ENCODE results near the gene LRRC49. TPM values are rescaled to one million over a fixed set of nuclear protein-coding genes. Genes with fewer than 3 reads are reported as not detected.

LRRC49 gene
- polyA plus RNA-seq, 2 of the 4 experiments (the other 2 are of a cell fraction): 10.0 to 14.3 TPM

DNA sequence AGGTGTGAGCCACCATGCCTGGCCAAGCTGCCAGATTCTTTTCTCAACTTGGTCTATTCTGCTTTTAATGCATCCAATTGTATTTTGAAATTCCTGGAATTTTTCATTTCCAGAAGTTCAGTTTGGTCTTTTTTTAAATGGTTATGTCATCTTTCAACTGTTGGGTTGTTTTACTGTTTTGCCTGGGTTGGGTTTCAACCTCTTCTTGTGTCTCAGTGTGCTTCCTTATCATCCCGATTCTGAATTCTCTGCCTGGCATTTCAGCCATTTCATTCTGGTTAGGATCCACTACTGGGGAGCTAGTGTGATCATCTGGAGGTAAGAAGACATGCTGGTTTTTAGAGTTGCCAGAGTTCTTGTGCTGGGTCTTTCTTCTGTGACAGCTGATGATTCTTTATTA, 61.5 kb downstream of the LRRC49 start:
- 71% methylated on average over 1 of the region's 1 CpG for WGBS (ENCODE audit: missing lambda C conversion rate)

DNA sequence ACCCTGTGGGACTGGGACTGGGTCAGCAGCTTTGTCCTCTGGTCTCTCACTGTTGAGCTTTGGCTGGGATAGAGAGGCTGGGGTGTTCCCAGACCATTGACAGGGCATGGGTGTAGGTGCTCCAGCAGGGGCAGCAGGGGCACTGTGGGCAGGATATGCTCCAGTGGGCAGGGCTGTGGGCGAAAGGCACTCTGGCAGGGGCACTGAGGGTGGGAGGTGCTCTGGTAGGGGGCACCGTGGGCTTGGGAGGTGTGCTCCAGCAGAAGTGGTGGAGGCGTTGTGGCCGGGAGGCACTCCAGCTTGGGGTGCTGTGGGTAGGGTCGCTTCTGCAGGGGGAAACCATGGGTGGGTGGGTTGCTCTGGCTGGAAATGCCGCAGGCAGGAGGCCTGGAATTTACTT, 62.1 kb downstream of the LRRC49 start:
- ChIA-PET POLR2A (no interaction called here), CTCF (interaction anchor here (0.6 to 1.3 kb wide), 4 partner anchors 10 to 1150 kb away, joined by 3 read pairs; no protein-coding TSS in a partner anchor)
- ATAC-seq (no peak), FAIRE-seq (no peak), DNase-seq (ENCODE audit: low read depth in 1 of 2, low spot score in 1 of 2) (no peak)
- Histone ChIP-seq H3K4me2 (no peak overlapping the region), H3K9me3 (peaks cover 12% of the 10 kb centered on the region), H3K4me3 (no peak overlapping the region), H3K27ac (no peak overlapping the region), H3K4me1 (no peaks in the 10 kb centered on the region)
- WGBS (ENCODE audit: missing lambda C conversion rate): 59% methylated on average over 6 of the region's 6 CpGs
- TF ChIP-seq, protein P1, sequence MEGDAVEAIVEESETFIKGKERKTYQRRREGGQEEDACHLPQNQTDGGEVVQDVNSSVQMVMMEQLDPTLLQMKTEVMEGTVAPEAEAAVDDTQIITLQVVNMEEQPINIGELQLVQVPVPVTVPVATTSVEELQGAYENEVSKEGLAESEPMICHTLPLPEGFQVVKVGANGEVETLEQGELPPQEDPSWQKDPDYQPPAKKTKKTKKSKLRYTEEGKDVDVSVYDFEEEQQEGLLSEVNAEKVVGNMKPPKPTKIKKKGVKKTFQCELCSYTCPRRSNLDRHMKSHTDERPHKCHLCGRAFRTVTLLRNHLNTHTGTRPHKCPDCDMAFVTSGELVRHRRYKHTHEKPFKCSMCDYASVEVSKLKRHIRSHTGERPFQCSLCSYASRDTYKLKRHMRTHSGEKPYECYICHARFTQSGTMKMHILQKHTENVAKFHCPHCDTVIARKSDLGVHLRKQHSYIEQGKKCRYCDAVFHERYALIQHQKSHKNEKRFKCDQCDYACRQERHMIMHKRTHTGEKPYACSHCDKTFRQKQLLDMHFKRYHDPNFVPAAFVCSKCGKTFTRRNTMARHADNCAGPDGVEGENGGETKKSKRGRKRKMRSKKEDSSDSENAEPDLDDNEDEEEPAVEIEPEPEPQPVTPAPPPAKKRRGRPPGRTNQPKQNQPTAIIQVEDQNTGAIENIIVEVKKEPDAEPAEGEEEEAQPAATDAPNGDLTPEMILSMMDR (IDR thresholded peaks at IDR 0.05): no peak
- TF ChIP-seq KDM1A (IDR thresholded peaks at IDR 0.05; ENCODE audit: low read depth) (no peak), ZC3H11A (IDR thresholded peaks at IDR 0.05) (no peak), EHMT2 (IDR thresholded peaks at IDR 0.05; ENCODE audit: low read depth) (no peak), FOXS1 (CRISPR knock-in tag; IDR thresholded peaks at IDR 0.05) (no peak), HEYL (CRISPR knock-in tag; IDR thresholded peaks at IDR 0.05) (no peak), FOSB (CRISPR knock-in tag; IDR thresholded peaks at IDR 0.05) (no peak), BHLHE40 (IDR thresholded peaks at IDR 0.05; ENCODE audit: low read depth, low read length) (no peak), EP300 (IDR thresholded peaks at IDR 0.05) (no peak), CHD2 (IDR thresholded peaks at IDR 0.05; ENCODE audit: low read length, partially characterized antibody) (no peak), HDAC2 (IDR thresholded peaks at IDR 0.05) (no peak), NFE2L2 (conservative IDR thresholded peaks at IDR 0.05; ENCODE audit: low read length) (no peak), SMC3 (IDR thresholded peaks at IDR 0.05) (no peak), NR3C1 (IDR thresholded peaks at IDR 0.05) (no peak), CHD4 (IDR thresholded peaks at IDR 0.05; ENCODE audit: borderline replicate concordance) (no peak), CBX8 (IDR thresholded peaks at IDR 0.05) (no peak), RAD21 (conservative IDR thresholded peaks at IDR 0.05 in 1 of 2, IDR thresholded peaks at IDR 0.05 in 1 of 2) (no peak)
- TF ChIP-seq, protein P2, sequence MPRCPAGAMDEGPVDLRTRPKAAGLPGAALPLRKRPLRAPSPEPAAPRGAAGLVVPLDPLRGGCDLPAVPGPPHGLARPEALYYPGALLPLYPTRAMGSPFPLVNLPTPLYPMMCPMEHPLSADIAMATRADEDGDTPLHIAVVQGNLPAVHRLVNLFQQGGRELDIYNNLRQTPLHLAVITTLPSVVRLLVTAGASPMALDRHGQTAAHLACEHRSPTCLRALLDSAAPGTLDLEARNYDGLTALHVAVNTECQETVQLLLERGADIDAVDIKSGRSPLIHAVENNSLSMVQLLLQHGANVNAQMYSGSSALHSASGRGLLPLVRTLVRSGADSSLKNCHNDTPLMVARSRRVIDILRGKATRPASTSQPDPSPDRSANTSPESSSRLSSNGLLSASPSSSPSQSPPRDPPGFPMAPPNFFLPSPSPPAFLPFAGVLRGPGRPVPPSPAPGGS (IDR thresholded peaks at IDR 0.05): no peak
- TF ChIP-seq, protein P3, sequence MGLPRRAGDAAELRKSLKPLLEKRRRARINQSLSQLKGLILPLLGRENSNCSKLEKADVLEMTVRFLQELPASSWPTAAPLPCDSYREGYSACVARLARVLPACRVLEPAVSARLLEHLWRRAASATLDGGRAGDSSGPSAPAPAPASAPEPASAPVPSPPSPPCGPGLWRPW (IDR thresholded peaks at IDR 0.05): no peak

More for the DNA sequence above, 61.5 kb downstream of the LRRC49 start:
- FAIRE-seq: peak; percentile 68
- H3K4me2 ChIP-seq: no peak overlapping the region
- no peak overlapping the region for H3K4me3 ChIP-seq
- TF ChIP-seq, protein P4, sequence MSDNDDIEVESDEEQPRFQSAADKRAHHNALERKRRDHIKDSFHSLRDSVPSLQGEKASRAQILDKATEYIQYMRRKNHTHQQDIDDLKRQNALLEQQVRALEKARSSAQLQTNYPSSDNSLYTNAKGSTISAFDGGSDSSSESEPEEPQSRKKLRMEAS (IDR thresholded peaks at IDR 0.05): no peak
- TF ChIP-seq ZNF302 (CRISPR knock-in tag; IDR thresholded peaks at IDR 0.05): no peak
- TF ChIP-seq POLR2AphosphoS2 (conservative IDR thresholded peaks at IDR 0.05; ENCODE audit: low read length): no peak
- no peak for TF ChIP-seq EP300 (IDR thresholded peaks at IDR 0.05)
- TF ChIP-seq GATA3 (IDR thresholded peaks at IDR 0.05; ENCODE audit: borderline replicate concordance): no peak
- no peak for TF ChIP-seq KDM5A (IDR thresholded peaks at IDR 0.05)
- no peak for TF ChIP-seq EHF (CRISPR knock-in tag; IDR thresholded peaks at IDR 0.05)
- no peak for TF ChIP-seq NPAS2 (CRISPR knock-in tag; IDR thresholded peaks at IDR 0.05; ENCODE audit: borderline replicate concordance)
- TF ChIP-seq HEYL (CRISPR knock-in tag; IDR thresholded peaks at IDR 0.05): no peak
- TF ChIP-seq, protein P5, sequence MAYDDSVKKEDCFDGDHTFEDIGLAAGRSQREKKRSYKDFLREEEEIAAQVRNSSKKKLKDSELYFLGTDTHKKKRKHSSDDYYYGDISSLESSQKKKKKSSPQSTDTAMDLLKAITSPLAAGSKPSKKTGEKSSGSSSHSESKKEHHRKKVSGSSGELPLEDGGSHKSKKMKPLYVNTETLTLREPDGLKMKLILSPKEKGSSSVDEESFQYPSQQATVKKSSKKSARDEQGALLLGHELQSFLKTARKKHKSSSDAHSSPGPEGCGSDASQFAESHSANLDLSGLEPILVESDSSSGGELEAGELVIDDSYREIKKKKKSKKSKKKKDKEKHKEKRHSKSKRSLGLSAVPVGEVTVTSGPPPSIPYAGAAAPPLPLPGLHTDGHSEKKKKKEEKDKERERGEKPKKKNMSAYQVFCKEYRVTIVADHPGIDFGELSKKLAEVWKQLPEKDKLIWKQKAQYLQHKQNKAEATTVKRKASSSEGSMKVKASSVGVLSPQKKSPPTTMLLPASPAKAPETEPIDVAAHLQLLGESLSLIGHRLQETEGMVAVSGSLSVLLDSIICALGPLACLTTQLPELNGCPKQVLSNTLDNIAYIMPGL (CRISPR knock-in tag; IDR thresholded peaks at IDR 0.05; ENCODE audit: borderline replicate concordance): no peak
- no peak for TF ChIP-seq MAFK (IDR thresholded peaks at IDR 0.05; ENCODE audit: partially characterized antibody)
- TF ChIP-seq JUNB (IDR thresholded peaks at IDR 0.05): no peak
- TF ChIP-seq, protein P3 (IDR thresholded peaks at IDR 0.05): no peak
- no peak for TF ChIP-seq CBX8 (IDR thresholded peaks at IDR 0.05)
- TF ChIP-seq ZSCAN20 (CRISPR knock-in tag; IDR thresholded peaks at IDR 0.05): no peak
- ATAC-seq: no peak
- POLR2A ChIA-PET: no interaction called here
- H3K4me1 ChIP-seq: no peaks in the 10 kb centered on the region
- H3K27ac ChIP-seq: no peak overlapping the region
- CTCF ChIA-PET: interaction anchor here (0.6 to 1.3 kb wide), 4 partner anchors 10 to 489 kb away, joined by 3 read pairs; no protein-coding TSS in a partner anchor
- peaks cover 12% of the 10 kb centered on the region for H3K9me3 ChIP-seq
- DNase-seq (ENCODE audit: low read depth in 1 of 2, low spot score in 1 of 2): no peak

Measured in A549 (cell line).